ENCODE data around the gene JARID2.
A peak's percentile ranks its signal among the peaks of the same experiment; 100 is the strongest.

JARID2 gene

GRCh38 chr6:15423286-15423993 is 177.6 kb downstream of the JARID2 start:
- no peak overlapping the region for H3K27ac ChIP-seq
- TF ChIP-seq CTCF (conservative IDR thresholded peaks at IDR 0.05; ENCODE audit: low read depth), result no peak
- no peak for DNase-seq (ENCODE audit: low spot score)
- CTCF ChIA-PET, result no interaction called here
- POLR2A ChIA-PET (ENCODE audit: low non-redundant PET), result no interaction called here

- H3K27ac ChIP-seq, result no peak overlapping the region
- no peak for TF ChIP-seq CTCF (conservative IDR thresholded peaks at IDR 0.05; ENCODE audit: low read depth)
- ChIA-PET CTCF (no interaction called here), POLR2A (ENCODE audit: low non-redundant PET) (no interaction called here)
- no peak for DNase-seq (ENCODE audit: low spot score)
Observed at GRCh38 chr6:15425947-15426346, 180.1 kb downstream of the JARID2 start.

GRCh38 chr6:15426395-15426794 is 180.5 kb downstream of the JARID2 start:
- TF ChIP-seq CTCF (conservative IDR thresholded peaks at IDR 0.05; ENCODE audit: low read depth), result no peak
- CTCF ChIA-PET, result no interaction called here
- POLR2A ChIA-PET (ENCODE audit: low non-redundant PET), result no interaction called here
- H3K27ac ChIP-seq, result no peak overlapping the region
- no peak for DNase-seq (ENCODE audit: low spot score)

GRCh38 chr6:15426901-15427300 is 181.0 kb downstream of the JARID2 start:
- H3K27ac ChIP-seq, result no peak overlapping the region
- ChIA-PET POLR2A (ENCODE audit: low non-redundant PET) (no interaction called here), CTCF (no interaction called here)
- TF ChIP-seq CTCF (conservative IDR thresholded peaks at IDR 0.05; ENCODE audit: low read depth), result no peak
- DNase-seq (ENCODE audit: low spot score), result no peak

- peak; percentile 4 for DNase-seq (ENCODE audit: low spot score)
- no peak for TF ChIP-seq CTCF (conservative IDR thresholded peaks at IDR 0.05; ENCODE audit: low read depth)
- ChIA-PET CTCF (no interaction called here), POLR2A (ENCODE audit: low non-redundant PET) (no interaction called here)
- H3K27ac ChIP-seq, result no peak overlapping the region
Observed at GRCh38 chr6:15427331-15428070, 181.6 kb downstream of the JARID2 start.

GRCh38 chr6:15429141-15430110 is 183.6 kb downstream of the JARID2 start:
- ChIA-PET CTCF (no interaction called here), POLR2A (ENCODE audit: low non-redundant PET) (no interaction called here)
- TF ChIP-seq CTCF (conservative IDR thresholded peaks at IDR 0.05; ENCODE audit: low read depth), result no peak
- no peak overlapping the region for H3K27ac ChIP-seq
- no peak for DNase-seq (ENCODE audit: low spot score)

Measured in RWPE1 (cell line).